Dedifferentiated amniotic fluid mesenchymal stem cell (primary cell): ENCODE data around the gene SPATA33.

Experiments used
- DNase-seq: peaks from one replicate; pipeline ENCODE4 v3.0.0-alpha.2; 2016; ENCODE audit errors: extremely low spot score

SPATA33 gene

DNA sequence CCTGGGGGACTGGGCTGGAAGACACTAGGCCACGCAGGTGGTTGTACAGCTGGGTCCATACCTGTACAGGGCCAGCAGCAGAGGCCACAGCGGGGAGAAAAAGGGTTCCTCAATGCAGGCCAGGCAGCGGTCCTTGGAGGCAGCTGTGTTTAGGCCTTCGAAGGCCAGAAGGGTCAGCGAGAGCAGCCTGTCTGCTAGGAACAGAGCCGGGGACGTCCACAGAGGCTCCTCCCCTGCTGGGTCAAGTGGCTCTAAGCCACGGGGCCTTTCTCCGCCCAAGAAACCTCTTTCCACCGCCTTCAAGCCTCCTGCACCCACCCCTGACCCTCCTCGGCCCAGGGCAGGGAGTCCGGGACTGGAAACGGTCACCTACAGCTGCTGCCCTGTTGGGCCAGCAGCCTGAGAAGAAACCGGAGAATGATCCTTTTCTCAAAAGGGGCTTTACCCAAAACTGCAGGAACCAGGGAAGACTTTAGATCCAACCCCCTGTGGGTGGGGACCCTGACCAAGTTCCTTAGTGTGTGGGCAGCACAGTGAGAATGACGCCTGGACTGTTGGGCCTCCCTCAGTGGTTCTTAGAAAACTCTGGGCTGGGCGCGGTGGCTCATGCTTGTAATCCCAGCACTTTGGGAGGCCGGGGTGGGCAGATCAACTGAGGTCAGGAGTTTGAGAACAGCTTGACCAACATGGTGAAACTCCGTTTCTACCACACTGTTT is 52.2 kb downstream of the SPATA33 start:
- DNase-seq = no peak

GRCh38 chr16:89710709-89711564 is 53.3 kb downstream of the SPATA33 start:
- no peak for DNase-seq

GRCh38 chr16:89711601-89712273 is 54.1 kb downstream of the SPATA33 start:
- DNase-seq = no peak

DNA sequence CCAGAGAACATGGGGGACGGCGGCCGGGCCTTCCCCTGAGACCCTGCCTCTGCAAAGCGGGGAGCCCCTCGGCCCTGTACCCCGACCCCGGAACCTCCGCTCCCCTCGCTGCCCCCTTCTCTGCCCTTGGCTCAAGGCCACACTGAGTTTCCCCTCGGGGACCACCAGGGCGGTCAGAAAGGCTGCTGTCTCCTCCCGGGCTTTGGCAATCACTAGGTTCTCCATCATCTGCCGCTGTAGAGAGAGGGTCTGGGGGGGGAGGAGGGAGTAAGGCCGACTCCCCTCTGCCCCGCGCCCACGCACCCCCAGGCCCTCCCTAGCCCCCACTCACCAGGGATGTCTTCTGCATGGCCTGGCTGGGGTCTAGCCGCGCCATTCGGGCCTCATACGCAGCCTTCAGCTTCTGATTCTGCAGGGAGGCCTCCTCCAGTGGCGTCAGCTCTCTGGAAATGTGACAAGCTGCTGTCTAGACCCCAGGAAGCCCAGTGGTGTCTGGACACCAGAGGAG is 54.7 kb downstream of the SPATA33 start:
- DNase-seq = no peak

GRCh38 chr16:89716493-89716892 is 58.9 kb downstream of the SPATA33 start:
- no peak for DNase-seq

DNA sequence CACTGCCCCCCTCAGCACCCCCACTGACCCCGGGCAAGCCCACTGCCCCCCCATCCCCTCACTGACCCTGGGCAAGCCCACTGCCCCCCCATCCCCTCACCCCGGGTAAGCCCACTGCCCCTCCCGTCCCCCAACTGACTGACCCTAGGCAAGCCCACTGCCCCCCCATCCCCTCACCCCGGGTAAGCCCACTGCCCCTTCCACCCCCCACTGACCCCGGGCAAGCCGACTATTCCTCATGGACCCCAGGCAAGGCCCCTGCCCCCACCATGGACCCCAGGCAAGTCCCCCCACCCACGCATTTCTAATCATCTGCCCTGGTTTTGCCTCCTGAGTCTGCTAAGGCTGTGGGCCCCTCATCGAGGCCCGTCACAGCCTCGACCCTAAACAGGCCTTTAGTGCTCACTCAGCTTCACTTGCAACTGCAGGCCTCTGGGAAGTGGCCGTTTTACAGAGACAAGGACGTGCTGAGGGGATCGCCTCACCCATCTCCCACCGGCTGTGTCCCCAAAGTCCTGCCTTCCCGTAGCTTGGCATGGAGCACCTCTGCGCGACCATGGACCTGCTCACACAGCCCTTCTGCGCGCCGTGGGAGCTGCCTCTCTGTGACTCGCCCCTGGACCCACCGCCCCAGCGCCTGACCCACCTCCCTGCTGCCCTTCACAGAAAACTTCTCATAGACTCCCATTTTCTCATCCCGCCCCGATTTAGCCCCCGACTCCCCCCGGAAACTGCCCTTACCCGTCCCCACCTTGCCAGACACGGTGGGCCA is 59.5 kb downstream of the SPATA33 start:
- DNase-seq = no peak

DNA sequence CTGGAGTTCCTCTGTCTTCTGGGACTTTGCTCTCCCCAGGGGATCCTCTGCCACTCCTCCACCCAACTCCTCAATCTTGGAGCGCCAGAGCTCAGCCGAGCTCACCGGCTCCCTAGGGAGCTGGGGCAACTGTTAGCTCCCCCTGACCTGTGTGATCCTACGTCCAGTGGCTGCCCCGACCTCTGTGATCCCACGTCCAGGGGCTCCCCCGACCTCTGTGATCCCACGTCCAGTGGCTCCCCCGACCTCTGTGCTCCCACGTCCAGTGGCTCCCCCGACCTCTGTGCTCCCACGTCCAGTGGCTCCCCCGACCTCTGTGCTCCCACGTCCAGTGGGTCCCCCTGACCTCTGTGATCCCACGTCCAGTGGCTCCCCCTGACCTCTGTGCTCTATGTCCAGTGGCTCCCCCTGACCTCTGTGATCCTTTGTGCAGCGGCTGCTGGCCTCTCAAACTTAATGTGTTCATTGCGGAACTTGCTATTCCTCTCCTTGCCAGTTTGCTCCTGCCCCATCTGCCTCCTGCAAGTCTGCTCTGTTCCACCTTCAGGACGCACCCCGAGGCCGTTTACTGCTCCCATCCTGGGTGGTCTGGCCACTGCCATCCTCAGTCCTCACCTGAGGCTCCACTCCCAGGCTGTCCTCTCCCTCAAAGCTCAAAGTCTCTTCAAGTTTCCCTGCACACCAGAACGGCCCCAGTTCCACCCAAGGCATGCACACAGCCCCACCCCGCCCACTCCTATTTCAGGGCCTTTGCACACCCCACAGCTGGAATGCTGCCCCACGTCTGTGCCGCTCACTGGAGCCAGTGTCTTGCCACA is 60.3 kb downstream of the SPATA33 start:
- no peak for DNase-seq
